ENCODE measurements around the gene TRABD2A.

Gene TRABD2A

GRCh38 chr2:84793641-84794040 is 87.2 kb downstream of the TRABD2A start:
- DNase-seq (ENCODE audit: low spot score): no peak
- in situ Hi-C loops (cut with MboI; ENCODE audit: low pct_unique_long_range_greater_than_20kb, low sequenced_read_pairs, unreplicated experiment): no loop called here
- TF ChIP-seq CTCF (IDR thresholded peaks at IDR 0.05; ENCODE audit: extremely low read depth, insufficient read depth, missing control alignments): no peak

GRCh38 chr2:84792856-84793522 is 87.9 kb downstream of the TRABD2A start:
- no peak for DNase-seq (ENCODE audit: low spot score)
- in situ Hi-C loops (cut with MboI; ENCODE audit: low pct_unique_long_range_greater_than_20kb, low sequenced_read_pairs, unreplicated experiment): no loop called here
- TF ChIP-seq CTCF (IDR thresholded peaks at IDR 0.05; ENCODE audit: extremely low read depth, insufficient read depth, missing control alignments): no peak

- no peak for TF ChIP-seq CTCF (IDR thresholded peaks at IDR 0.05; ENCODE audit: extremely low read depth, insufficient read depth, missing control alignments)
- in situ Hi-C loops (cut with MboI; ENCODE audit: low pct_unique_long_range_greater_than_20kb, low sequenced_read_pairs, unreplicated experiment): no loop called here
- no peak for DNase-seq (ENCODE audit: low spot score)
Measured at GRCh38 chr2:84788498-84788897, 92.4 kb downstream of the TRABD2A start.

GRCh38 chr2:84788027-84788426 is 92.9 kb downstream of the TRABD2A start:
- in situ Hi-C loops (cut with MboI; ENCODE audit: low pct_unique_long_range_greater_than_20kb, low sequenced_read_pairs, unreplicated experiment): no loop called here
- no peak for TF ChIP-seq CTCF (IDR thresholded peaks at IDR 0.05; ENCODE audit: extremely low read depth, insufficient read depth, missing control alignments)
- no peak for DNase-seq (ENCODE audit: low spot score)

GRCh38 chr2:84786601-84787000 is 94.3 kb downstream of the TRABD2A start:
- no peak for TF ChIP-seq CTCF (IDR thresholded peaks at IDR 0.05; ENCODE audit: extremely low read depth, insufficient read depth, missing control alignments)
- in situ Hi-C loops (cut with MboI; ENCODE audit: low pct_unique_long_range_greater_than_20kb, low sequenced_read_pairs, unreplicated experiment): no loop called here
- DNase-seq (ENCODE audit: low spot score): no peak

- no peak for TF ChIP-seq CTCF (IDR thresholded peaks at IDR 0.05; ENCODE audit: extremely low read depth, insufficient read depth, missing control alignments)
- in situ Hi-C loops (cut with MboI; ENCODE audit: low pct_unique_long_range_greater_than_20kb, low sequenced_read_pairs, unreplicated experiment): no loop called here
- no peak for DNase-seq (ENCODE audit: low spot score)
Measured at GRCh38 chr2:84785950-84786349, 94.9 kb downstream of the TRABD2A start.

All from GM13977 (cell line).